GM18861 (cell line): ENCODE results near the gene L3MBTL1.

ENCODE experiments used
- ATAC-seq: cut with Tn5 transposase; IDR thresholded peaks from one replicate; pipeline ENCODE4 v1.9.1; 2021; ENCODE audit not compliant: unreplicated experiment

The L3MBTL1 gene

GRCh38 chr20:43558412-43559146 is 51.1 kb downstream of the L3MBTL1 start, which contains the start of gene SGK2:
TSS of gene SGK2 (plus strand) at chr20:43559027. CDS start at chr20:43566496, 7,469 bp downstream.
- ATAC-seq, result no peak

- ATAC-seq, result no peak
These were observed 51.9 kb downstream of the L3MBTL1 start for GRCh38 chr20:43559147-43559987.

GRCh38 chr20:43560974-43561373 is 53.5 kb downstream of the L3MBTL1 start:
- ATAC-seq, result no peak

- no peak for ATAC-seq
These were observed 55.9 kb downstream of the L3MBTL1 start for GRCh38 chr20:43563429-43563828.

GRCh38 chr20:43563991-43564390 is 56.5 kb downstream of the L3MBTL1 start:
- ATAC-seq, result no peak

- ATAC-seq, result no peak
These were observed 57.0 kb downstream of the L3MBTL1 start for GRCh38 chr20:43564455-43564854.

GRCh38 chr20:43564993-43565757 is 57.7 kb downstream of the L3MBTL1 start:
- no peak for ATAC-seq

GRCh38 chr20:43565758-43566104 is 58.2 kb downstream of the L3MBTL1 start:
- ATAC-seq, result no peak

- ATAC-seq, result no peak
These were observed 60.0 kb downstream of the L3MBTL1 start for GRCh38 chr20:43567477-43567876.

- ATAC-seq, result no peak
These were observed 61.2 kb downstream of the L3MBTL1 start for GRCh38 chr20:43568706-43569105.

GRCh38 chr20:43569282-43569681 is 61.8 kb downstream of the L3MBTL1 start:
- no peak for ATAC-seq

GRCh38 chr20:43570496-43570895 is 63.0 kb downstream of the L3MBTL1 start:
- ATAC-seq, result no peak

GRCh38 chr20:43571310-43571709 is 63.8 kb downstream of the L3MBTL1 start:
- ATAC-seq, result no peak

- ATAC-seq, result no peak
These were observed 64.3 kb downstream of the L3MBTL1 start for GRCh38 chr20:43571771-43572170.

- ATAC-seq, result no peak
These were observed 65.4 kb downstream of the L3MBTL1 start for GRCh38 chr20:43572891-43573290.

GRCh38 chr20:43576108-43576507 is 68.6 kb downstream of the L3MBTL1 start:
- ATAC-seq, result no peak

GRCh38 chr20:43579861-43580793 is 72.6 kb downstream of the L3MBTL1 start:
- ATAC-seq, result no peak

GRCh38 chr20:43583133-43583864 is 75.8 kb downstream of the L3MBTL1 start:
- ATAC-seq, result no peak

- no peak for ATAC-seq
These were observed 76.5 kb downstream of the L3MBTL1 start for GRCh38 chr20:43583982-43584432.
